GM12873 (cell line): ENCODE results near the gene SIT1.

ENCODE experiments used
- TF ChIP-seq, protein P1 (sequence below): IDR thresholded peaks from 2 replicates; pipeline ENCODE4 v1.5.1; 2012; ENCODE audit warnings: low read depth, mild to moderate bottlenecking, moderate library complexity, low read length, control low read depth; ENCODE audit not compliant: insufficient read depth; ENCODE audit errors: missing control alignments

Gene SIT1

GRCh38 chr9:35646533-35647265, 4.0 kb downstream of the SIT1 start:
- TF ChIP-seq, protein P1, sequence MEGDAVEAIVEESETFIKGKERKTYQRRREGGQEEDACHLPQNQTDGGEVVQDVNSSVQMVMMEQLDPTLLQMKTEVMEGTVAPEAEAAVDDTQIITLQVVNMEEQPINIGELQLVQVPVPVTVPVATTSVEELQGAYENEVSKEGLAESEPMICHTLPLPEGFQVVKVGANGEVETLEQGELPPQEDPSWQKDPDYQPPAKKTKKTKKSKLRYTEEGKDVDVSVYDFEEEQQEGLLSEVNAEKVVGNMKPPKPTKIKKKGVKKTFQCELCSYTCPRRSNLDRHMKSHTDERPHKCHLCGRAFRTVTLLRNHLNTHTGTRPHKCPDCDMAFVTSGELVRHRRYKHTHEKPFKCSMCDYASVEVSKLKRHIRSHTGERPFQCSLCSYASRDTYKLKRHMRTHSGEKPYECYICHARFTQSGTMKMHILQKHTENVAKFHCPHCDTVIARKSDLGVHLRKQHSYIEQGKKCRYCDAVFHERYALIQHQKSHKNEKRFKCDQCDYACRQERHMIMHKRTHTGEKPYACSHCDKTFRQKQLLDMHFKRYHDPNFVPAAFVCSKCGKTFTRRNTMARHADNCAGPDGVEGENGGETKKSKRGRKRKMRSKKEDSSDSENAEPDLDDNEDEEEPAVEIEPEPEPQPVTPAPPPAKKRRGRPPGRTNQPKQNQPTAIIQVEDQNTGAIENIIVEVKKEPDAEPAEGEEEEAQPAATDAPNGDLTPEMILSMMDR, result peak; percentile 95

GRCh38 chr9:35646153-35646532, 4.6 kb downstream of the SIT1 start:
- TF ChIP-seq, protein P1, result no peak

GRCh38 chr9:35643046-35643445, 7.7 kb downstream of the SIT1 start:
- TF ChIP-seq, protein P1, result no peak

DNA sequence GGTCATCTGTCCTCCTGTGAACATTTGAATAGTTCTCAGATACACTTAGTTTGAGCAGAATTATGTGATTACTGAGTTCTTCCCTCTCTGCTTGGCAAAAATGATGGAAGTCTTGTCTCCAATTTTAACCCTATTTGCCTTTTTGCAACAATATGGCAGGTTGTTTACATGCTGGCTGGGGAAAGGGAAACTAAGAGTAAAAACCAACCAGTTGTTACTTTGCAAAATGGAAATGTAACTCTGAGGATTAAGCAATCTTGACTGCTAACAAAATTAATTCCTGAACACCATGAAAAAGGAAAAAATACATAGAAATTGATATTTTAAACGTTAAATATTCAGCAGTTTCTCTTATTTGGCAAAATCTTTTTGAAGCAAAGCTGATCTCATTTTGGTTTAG, 11.1 kb downstream of the SIT1 start:
- TF ChIP-seq, protein P1, result no peak

GRCh38 chr9:35636135-35636876, 14.4 kb downstream of the SIT1 start:
- TF ChIP-seq, protein P1, result no peak

GRCh38 chr9:35635730-35636129, 15.0 kb downstream of the SIT1 start:
- TF ChIP-seq, protein P1, result no peak

DNA sequence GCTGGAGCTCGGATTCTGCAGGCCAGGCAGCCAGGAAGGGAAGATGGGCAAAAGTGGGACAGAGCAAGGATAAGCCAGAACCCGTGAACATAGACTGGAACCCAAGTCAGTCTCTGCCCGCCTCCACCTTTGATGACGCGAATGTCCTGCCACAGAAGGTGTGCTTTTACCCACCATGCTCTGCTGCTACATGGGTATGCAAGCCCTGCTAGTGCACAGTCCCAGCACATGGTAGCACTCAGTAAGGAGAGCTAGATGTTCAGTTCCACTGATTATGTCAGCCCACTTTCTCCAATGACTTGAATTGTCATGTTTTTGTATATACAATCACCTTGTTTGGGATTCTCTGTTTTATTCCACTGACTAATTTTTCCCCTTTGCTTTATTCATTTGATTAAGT, 21.1 kb downstream of the SIT1 start:
- TF ChIP-seq, protein P1, result no peak
